22Rv1 (cell line): ENCODE data around the gene PPP1R9B.

ENCODE experiments used
- CTCF ChIP-seq: fragments of 450-650 bp; IDR thresholded peaks from 2 replicates; pipeline ENCODE4 v1.5.1; 2017; ENCODE audit warnings: mild to moderate bottlenecking
- ZFX ChIP-seq: fragments of 450-650 bp; IDR thresholded peaks from 2 replicates; pipeline ENCODE4 v1.6.1; 2017; ENCODE audit warnings: antibody characterized with exemption, borderline replicate concordance

GRCh38 chr17:50101346-50102163, 48.9 kb downstream of the PPP1R9B start:
- no peak for TF ChIP-seq CTCF
- TF ChIP-seq ZFX: no peak
